Memory B cell (primary cell): ENCODE measurements around the gene ASCC1.
A peak's percentile ranks its signal among the peaks of the same experiment; 100 is the strongest.

ENCODE experiments used
- ATAC-seq: fragments of 150-1000 bp; cut with Tn5 transposase; 2 replicates; pipeline ENCODE4 v1.10.0; 2021; ENCODE audit warnings: low read depth, mild to moderate bottlenecking, moderate library complexity
- DNase-seq, 2 donors: peaks; one replicate each; pipeline ENCODE4 v3.0.0; 2022; ENCODE audit warnings: low spot score in 2 of 2
- H3K27ac Mint-ChIP-seq: one replicate; pipeline ENCODE4 v1.8.0; 2022; ENCODE audit warnings: mild to moderate bottlenecking, moderate library complexity, mixed read lengths
- H3K27me3 Mint-ChIP-seq: one replicate; pipeline ENCODE4 v1.8.0; 2022; ENCODE audit warnings: mixed read lengths
- H3K36me3 Mint-ChIP-seq: one replicate; pipeline ENCODE4 v1.8.0; 2022; ENCODE audit warnings: mild to moderate bottlenecking, mixed read lengths
- H3K4me1 Mint-ChIP-seq: one replicate; pipeline ENCODE4 v1.8.0; 2022; ENCODE audit warnings: mixed read lengths
- H3K4me3 Mint-ChIP-seq: one replicate; pipeline ENCODE4 v1.8.0; 2022; ENCODE audit warnings: mild to moderate bottlenecking, moderate library complexity, mixed read lengths
- H3K9me3 Mint-ChIP-seq: one replicate; pipeline ENCODE4 v1.8.0; 2022; ENCODE audit warnings: mixed read lengths

Gene ASCC1, protein sequence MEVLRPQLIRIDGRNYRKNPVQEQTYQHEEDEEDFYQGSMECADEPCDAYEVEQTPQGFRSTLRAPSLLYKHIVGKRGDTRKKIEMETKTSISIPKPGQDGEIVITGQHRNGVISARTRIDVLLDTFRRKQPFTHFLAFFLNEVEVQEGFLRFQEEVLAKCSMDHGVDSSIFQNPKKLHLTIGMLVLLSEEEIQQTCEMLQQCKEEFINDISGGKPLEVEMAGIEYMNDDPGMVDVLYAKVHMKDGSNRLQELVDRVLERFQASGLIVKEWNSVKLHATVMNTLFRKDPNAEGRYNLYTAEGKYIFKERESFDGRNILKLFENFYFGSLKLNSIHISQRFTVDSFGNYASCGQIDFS

DNA sequence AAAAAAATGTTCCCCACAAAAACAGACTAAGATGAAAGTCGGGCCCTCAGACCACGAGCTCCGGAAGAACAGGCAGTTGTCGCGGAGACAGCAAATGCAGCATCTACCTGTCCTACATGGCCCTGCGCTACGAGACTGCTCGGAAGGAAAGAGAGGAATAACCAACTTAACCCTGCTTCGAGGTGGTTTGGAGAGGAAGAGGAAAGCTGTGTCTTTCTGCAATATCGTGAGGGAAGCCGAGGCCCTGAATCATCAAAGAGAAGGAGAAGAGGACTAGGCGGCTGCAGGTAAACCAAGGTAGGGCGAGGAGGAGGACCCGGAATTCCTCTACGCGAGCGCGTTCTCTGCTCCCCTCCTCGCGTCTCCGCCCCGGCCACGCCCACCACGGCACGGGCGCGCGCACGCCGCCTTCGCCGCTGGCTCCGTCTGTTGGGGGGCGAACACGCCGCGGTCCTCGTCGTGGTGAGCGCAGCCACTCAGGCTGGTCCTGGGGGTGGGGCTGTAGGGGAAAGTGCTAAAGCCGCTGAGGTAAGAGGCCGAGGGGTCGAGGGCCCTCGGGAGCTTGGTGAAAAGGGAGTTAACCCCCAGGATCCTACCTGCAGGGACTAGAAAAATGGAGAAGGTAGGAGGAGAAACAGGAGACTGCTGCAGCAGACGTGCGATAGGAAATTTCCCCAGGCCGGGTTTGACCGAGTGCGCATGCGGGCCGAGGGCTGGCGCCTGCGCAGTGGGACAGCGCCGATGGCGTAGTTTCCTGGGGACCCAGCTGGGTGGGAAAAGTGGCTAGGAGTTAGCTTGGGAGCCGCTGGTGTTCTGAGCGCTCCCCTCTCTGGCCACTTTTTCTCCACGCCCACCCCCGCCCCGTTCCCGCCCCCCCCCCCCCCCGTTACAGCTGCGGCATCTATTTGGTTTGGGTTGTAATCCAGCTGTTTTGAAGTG lies at the start of gene ASCC1, which contains the start of gene ANAPC16:
ASCC1 (minus strand) TSS at position 666 of the 939 bp plus-strand sequence. CDS start 2,978 bp downstream, outside the sequence.
ANAPC16 (plus strand) TSS at position 402 of the 939 bp plus-strand sequence. CDS start 7,903 bp downstream, outside the sequence.
- peak; percentile 97 to 98 for DNase-seq
- Mint-ChIP-seq H3K36me3 (peaks cover 6% of the 10 kb centered on the region), H3K4me3 (peak within 1 kb of the TSS; percentile 99), H3K27ac (peak within 1 kb of the TSS; percentile 97), H3K4me1 (peaks cover 29% of the 10 kb centered on the region), H3K9me3 (no peaks in the 10 kb centered on the region), H3K27me3 (no peaks in the 10 kb centered on the region)
- peak; percentile 85 for ATAC-seq

DNA sequence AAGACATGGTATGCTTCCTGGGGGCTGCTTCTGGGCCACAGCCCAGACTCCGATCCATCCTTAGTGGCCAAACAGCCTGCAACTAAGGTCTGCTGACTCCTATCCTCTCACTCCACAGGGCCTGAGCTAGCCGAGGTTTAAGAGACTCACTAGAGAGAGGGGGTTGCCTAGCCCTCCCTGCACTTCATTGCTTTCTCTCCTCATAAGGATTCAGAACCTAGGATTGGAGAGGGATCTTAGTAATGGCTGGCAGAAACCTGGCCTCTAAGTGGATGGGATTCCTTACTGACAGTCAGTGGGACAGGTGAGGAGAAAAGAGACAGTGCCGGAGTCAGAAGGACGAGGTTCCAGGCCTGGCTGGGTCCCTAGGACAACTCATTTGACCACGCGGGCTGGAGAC lies 49.4 kb upstream of the ASCC1 start:
- DNase-seq (no peak), ATAC-seq (no peak)
- Mint-ChIP-seq H3K9me3 (no peaks in the 10 kb centered on the region), H3K4me3 (no peak overlapping the region), H3K27ac (no peak overlapping the region), H3K27me3 (no peaks in the 10 kb centered on the region), H3K4me1 (peaks cover 18% of the 10 kb centered on the region), H3K36me3 (no peaks in the 10 kb centered on the region)

DNA sequence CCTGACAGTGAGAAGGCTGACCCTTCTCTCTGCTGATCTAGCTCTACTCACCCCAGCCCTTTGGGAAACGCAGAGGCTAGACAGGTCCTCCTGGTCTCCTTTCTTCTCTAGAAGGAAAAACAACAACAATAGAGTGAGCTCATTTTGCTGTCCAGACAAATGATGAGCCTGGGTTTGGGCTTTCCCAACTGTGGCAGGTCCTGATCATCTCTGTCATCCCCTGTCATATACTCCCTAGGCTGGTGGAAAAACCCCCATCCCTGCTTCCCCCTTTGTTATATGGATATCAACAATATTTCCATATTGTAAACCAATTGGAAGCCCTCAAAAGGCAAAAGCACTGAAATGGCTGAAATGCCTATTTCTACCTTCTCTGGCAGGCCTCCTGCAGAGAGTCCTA lies 48.5 kb upstream of the ASCC1 start:
- peaks cover 22% of the 10 kb centered on the region for H3K4me1 Mint-ChIP-seq
- H3K27ac Mint-ChIP-seq = no peak overlapping the region
- H3K36me3 Mint-ChIP-seq = no peaks in the 10 kb centered on the region
- H3K9me3 Mint-ChIP-seq = no peaks in the 10 kb centered on the region
- no peak overlapping the region for H3K4me3 Mint-ChIP-seq
- no peak for DNase-seq
- ATAC-seq = no peak
- H3K27me3 Mint-ChIP-seq = no peaks in the 10 kb centered on the region

DNA sequence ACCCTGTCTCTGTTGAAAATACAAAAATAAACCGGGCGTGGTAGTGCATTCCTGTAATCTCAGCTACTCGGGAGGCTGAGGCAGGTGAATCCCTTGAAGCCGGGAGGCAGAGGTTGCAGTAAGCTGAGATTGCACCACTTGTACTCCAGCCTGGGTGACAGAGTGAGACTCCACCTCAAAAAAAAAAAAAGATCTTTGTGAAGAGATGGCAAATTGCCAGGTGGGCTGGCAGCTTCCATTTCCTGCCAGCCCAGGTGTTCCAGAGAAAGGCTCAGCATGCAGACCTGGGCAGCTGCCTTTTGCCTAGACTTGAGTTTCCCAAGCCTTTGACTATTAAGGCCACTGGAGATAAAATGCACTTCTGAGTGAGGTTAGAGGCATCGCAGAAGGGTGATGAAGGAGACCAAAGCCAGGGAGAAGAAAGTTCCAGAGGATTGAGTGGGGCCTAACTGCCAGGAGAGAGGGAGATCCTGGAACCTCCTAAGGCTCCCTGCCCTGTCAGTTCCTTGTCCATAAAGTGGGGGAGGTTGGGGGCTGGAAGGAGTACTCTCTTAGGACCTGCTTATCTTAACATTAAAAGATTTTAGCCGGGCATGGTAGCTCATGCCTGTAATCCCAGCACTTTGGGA lies 47.7 kb upstream of the ASCC1 start:
- Mint-ChIP-seq H3K9me3 (no peaks in the 10 kb centered on the region), H3K27me3 (no peaks in the 10 kb centered on the region), H3K36me3 (no peaks in the 10 kb centered on the region), H3K4me1 (peaks cover 25% of the 10 kb centered on the region), H3K27ac (no peak overlapping the region), H3K4me3 (peak overlapping the region; percentile 44)
- DNase-seq (no peak), ATAC-seq (no peak)

DNA sequence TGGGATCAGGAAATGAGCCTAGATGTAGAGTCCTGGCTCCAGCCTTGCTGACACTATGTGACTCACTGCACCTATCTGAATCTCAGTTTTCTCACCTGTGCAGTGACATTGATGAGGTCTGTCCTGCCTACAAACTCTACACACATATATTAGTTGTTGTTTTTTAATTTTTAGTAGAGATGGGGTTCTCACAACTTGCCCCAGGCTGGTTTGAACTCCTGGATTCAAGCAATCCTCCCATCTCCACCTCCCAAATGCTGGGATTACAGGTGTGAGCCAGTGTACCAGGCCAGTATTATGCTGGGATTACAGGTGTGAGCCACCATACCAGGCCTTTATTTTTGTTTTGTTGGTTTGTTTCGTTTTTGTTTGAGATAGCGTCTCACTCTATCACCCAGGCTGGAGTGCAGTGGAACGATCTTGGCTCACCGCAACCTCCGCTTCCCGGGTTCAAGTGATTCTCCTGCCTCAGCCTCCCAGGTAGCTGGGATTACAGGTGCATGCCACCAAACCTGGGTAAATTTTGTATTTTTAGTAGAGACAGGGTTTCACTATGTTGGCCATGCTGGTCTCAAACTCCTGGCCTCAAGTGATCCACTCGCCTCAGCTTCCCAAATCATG lies 45.8 kb upstream of the ASCC1 start:
- peak overlapping the region; percentile 92 for H3K4me3 Mint-ChIP-seq
- ATAC-seq (no peak), DNase-seq (no peak)
- no peaks in the 10 kb centered on the region for H3K27me3 Mint-ChIP-seq
- no peaks in the 10 kb centered on the region for H3K36me3 Mint-ChIP-seq
- peaks cover 30% of the 10 kb centered on the region for H3K4me1 Mint-ChIP-seq
- no peak overlapping the region for H3K27ac Mint-ChIP-seq
- no peaks in the 10 kb centered on the region for H3K9me3 Mint-ChIP-seq

DNA sequence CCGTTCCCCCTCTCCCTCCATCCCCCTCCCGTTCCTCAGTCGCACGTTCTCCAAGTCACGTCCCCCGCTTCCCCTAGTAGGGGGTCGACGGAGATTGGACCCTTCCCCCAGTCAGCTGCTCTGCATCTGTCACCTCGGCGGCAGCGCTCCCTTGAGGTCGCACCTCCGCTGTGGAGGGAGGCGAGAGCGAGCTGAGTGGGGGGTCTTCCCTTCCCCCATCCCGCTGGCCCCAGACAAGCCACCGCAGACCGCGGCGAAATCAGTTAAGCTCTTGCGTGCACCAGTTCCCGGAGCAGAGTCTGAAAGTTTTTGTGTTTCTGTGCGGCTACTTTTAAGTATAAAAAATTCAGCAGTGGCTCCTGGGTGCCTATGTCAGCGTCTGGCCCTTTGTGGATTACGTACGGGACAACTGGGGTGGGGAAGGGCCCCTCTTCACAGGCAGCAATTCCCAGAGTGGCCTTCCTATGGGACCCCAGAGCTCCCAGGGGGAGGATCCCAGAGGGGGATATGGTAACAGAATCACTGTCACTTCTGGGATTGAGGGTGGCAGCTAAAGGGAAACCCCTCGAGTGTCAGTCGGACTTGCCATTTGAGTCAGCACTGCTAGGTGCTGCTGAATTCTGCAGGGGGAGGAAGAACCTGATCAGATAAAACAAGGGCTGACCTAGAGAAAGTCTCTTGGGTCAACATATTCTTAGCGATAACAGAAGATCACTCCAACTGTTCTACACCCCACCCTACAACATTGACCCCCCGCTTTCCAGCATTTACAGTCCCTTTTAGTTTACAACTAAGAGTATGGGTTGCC lies 45.1 kb upstream of the ASCC1 start:
- Mint-ChIP-seq H3K36me3 (no peaks in the 10 kb centered on the region), H3K27me3 (no peaks in the 10 kb centered on the region), H3K27ac (peak overlapping the region; percentile 88), H3K4me3 (peak overlapping the region; percentile 92), H3K4me1 (peaks cover 34% of the 10 kb centered on the region), H3K9me3 (no peaks in the 10 kb centered on the region)
- ATAC-seq (peak; percentile 34), DNase-seq (peak in 1 of 2 donors; percentile 60)

DNA sequence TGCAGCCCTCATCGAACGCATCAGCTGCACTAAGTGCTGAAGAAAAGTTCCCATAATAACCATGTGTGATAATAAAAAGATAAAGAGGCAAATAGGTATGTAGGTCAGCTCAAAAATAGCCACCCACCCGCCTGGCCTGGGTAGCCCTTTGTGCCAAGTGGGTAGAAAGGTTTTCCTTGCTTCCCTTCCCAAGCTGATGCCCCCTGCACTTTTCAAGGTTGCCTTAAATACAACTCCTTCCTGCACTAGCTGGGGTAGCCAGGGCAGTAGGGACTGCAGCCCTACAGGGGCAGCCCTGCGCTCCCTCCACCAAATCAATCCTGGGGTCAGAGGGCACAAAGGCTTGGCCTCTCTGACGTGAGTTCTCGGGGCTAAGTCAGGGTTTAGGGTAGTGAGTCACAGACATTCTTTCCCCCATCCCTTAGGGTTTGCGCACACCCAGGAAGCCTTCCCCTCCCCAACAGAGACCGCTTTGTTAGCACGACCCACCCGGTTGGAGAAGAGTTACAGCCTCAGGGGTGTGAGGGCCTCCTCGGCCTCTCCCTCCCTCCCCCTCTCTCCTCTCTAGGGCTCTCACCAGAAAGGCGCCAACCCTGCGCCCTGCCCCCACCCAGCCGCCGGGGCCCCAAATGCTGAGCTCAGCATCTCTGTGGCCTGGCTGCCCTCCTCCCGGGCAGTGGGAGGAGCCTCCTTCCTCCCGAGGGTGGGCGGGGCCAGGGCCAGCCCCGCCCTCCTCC lies 44.3 kb upstream of the ASCC1 start:
- no peaks in the 10 kb centered on the region for H3K27me3 Mint-ChIP-seq
- H3K9me3 Mint-ChIP-seq = no peaks in the 10 kb centered on the region
- H3K27ac Mint-ChIP-seq = peak overlapping the region; percentile 88
- DNase-seq (peak; percentile 59 to 65), ATAC-seq (peak; percentile 80)
- H3K4me1 Mint-ChIP-seq = peaks cover 37% of the 10 kb centered on the region
- H3K36me3 Mint-ChIP-seq = no peaks in the 10 kb centered on the region
- peak overlapping the region; percentile 92 for H3K4me3 Mint-ChIP-seq

DNA sequence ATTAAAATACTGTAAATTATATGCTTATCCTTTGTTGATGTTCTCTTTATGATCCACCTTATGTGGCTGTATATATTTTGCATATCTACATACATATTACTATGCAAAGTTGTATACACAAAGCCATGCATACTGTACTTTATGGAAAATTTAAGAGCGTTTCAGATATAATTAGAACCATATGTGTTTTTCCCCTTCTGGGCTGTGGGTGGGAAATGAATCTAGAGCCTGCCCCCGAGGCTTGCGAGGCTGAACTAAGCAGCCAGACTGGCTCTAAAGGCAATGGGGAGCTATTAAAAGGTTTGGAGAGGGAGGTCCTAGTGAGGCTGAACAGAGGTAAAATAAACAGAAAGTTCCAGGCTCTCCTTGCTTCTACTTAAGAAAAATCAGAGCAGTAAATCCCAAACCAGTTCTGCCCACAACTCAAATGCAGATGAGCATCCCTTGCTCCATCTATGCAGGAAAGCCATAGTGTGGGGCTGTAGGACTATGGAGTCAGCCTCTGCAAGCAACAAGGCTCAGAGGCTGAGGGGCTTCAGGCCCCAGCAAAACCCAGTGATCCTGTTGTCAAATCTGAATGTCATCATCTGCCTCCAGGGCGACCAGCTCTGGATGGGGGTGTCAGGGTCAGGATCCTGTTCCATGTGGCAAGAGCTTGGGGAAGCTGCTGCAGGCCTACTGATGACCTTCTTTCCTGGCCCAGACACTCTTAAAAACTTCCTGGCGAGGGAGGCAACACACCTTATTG lies 43.6 kb upstream of the ASCC1 start:
- Mint-ChIP-seq H3K27me3 (no peaks in the 10 kb centered on the region), H3K9me3 (no peaks in the 10 kb centered on the region), H3K36me3 (no peaks in the 10 kb centered on the region), H3K4me1 (peaks cover 45% of the 10 kb centered on the region), H3K4me3 (peak overlapping the region; percentile 92), H3K27ac (peak overlapping the region; percentile 88)
- DNase-seq = no peak
- ATAC-seq = no peak

DNA sequence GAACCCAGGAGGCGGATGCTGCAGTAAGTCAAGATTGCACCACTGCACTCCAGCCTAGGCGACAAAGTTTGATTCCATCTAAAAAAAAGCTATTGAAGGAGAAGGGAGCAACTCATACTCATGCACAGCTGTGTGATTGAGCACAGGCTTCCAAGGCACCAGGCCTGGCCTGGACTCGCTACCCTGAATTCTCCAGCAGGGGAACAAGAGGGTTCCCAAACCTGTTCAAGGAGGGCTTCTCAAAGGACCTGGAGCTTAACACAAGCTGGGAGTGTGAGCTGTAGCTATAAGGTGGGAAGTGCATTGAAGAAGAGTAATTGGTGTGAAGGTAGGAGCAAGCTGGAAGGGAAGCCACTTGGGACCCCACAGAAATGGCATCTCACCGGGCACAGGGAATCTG lies 42.5 kb upstream of the ASCC1 start:
- Mint-ChIP-seq H3K27ac (no peak overlapping the region), H3K9me3 (no peaks in the 10 kb centered on the region), H3K4me1 (peaks cover 44% of the 10 kb centered on the region), H3K27me3 (no peaks in the 10 kb centered on the region), H3K4me3 (no peak overlapping the region), H3K36me3 (no peaks in the 10 kb centered on the region)
- no peak for DNase-seq
- ATAC-seq = no peak

DNA sequence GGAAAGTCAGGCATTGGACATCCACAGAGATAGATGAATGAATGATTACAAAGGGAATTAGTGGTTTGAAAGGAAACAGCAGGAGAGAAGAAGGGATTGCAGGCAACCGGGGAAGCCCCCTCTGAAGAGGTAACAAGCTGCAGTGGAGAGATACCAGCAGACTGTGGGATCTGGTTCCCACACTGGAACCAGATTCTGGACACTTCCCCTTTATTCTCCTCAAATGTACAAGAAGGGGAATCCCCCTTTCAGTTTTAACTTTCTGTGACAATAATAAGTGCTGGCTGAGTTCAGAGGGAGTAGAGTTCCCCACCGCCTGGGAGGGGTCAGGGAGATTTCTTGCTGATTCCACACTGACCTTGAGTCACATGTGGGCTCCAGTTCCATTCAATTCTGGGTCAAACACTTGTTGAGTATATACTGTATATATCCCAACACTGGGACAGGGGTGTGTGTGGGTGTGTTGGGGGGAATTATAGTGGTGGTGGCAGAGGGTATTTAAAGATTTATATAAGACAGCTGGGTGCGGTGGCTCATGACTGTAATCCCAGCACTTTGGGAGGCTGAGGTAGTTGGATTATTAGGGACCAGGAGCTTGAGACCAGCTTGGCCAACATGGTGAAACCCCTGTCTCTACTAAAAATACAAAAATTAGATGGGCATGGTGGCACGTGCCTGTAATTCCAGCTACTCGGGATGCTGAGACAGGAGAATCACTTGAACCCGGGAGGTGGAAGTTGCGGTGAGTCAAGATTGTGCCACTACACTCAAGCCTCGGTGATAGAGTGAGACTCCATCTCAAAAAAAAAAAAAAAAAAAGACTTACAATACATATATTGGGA lies 41.2 kb upstream of the ASCC1 start:
- Mint-ChIP-seq H3K4me1 (peaks cover 51% of the 10 kb centered on the region), H3K27me3 (no peaks in the 10 kb centered on the region), H3K9me3 (no peaks in the 10 kb centered on the region), H3K36me3 (no peaks in the 10 kb centered on the region), H3K4me3 (peak overlapping the region; percentile 74), H3K27ac (peak overlapping the region; percentile 94)
- DNase-seq = peak in 1 of 2 donors; percentile 31
- ATAC-seq = peak; percentile 60

DNA sequence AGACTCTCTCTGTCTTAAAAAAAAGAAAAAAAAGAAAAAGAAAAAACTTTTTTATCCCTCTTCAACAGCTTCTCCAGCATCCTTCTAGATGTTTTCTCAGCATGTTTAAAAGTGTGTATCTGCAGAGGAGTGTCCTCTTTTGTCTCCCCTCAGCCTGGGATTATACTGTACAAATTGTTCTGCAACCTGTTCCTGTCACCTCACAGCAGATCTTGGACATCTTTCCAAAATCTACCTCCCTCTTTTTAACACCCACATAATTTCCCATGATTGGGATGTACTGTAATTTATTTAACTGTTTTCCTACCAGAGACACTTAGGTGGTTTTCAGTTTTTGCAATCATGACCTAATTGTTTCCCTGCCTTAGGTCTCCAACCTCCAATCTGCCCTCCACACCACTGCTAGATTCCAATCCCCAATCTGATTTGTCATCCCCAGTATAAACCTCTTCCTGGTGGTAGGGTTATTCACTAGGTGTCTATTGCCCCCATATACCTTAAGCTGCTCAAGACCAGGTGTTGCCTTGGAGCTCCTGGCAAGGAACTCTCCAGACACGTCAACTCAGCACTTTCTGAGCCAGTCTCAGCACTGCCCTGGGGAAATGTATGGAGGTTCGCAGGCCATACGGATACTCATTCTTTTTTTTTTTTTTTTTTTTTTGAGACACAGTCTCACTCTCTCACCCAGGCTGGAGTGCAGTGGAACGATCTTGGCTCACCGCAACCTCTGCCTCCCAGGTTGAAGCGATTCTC lies 40.1 kb upstream of the ASCC1 start:
- ATAC-seq (no peak), DNase-seq (no peak)
- Mint-ChIP-seq H3K4me3 (no peak overlapping the region), H3K36me3 (no peaks in the 10 kb centered on the region), H3K4me1 (peaks cover 51% of the 10 kb centered on the region), H3K27ac (no peak overlapping the region), H3K9me3 (no peaks in the 10 kb centered on the region), H3K27me3 (no peaks in the 10 kb centered on the region)
